Hindlimb muscle (tissue), 1 donor: ENCODE data around the gene TNNT2. TPM values are rescaled to one million over a fixed set of nuclear protein-coding genes. Genes with fewer than 3 reads are reported as not detected.

Experiments used
- DNase-seq: peaks from one replicate; pipeline ENCODE4 v3.0.0-alpha.2; 2013
- polyA plus RNA-seq: library from polyadenylated mRNA; unstranded; fragments of 120-200 nt; gene quantifications from one replicate; pipeline ENCODE4 v1.2.1, GENCODE V29; 2013; ENCODE audit not compliant: insufficient read length

The TNNT2 gene
- polyA plus RNA-seq, 1 donor, result 1,245 TPM

DNA sequence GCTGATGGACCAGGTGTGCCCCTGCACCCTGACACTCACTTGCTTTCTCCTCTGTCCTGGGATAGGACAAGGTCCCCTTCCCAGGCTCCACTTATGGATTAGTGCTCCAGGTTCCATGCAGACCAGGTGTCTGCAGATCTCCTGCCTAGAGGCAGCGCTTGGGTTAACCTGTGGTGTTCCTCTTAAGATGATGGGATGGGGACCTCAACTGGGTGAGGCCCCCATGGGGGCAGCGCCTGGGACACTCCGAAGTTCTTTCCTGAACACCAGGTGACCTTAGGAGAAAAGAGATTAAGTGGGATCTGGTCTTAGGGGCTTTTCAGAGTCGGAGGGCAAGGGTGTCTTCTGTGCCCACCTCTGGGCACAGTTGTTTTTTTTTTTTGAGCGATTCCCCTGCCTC lies 21.2 kb downstream of the TNNT2 start:
- DNase-seq, result no peak

DNA sequence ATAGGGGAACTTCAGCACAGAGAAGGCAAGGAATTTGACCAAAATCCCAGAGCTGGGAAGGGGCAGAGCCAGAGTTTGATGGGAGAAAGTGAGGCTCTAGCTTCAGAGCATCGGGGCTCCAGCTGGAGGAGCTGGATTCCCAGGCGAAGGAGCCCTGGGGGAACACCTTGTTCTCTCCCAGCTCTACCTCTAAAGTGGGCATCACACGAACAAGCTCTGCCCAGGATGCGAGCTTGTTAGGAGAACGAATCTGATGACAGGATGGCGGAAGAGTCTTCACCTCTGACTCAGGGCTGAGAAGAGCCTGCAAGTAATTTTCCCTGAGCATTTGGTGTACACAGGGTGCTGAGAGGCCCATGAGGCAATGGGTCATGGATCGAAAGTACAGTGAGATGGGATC lies 22.0 kb downstream of the TNNT2 start:
- DNase-seq, result no peak

DNA sequence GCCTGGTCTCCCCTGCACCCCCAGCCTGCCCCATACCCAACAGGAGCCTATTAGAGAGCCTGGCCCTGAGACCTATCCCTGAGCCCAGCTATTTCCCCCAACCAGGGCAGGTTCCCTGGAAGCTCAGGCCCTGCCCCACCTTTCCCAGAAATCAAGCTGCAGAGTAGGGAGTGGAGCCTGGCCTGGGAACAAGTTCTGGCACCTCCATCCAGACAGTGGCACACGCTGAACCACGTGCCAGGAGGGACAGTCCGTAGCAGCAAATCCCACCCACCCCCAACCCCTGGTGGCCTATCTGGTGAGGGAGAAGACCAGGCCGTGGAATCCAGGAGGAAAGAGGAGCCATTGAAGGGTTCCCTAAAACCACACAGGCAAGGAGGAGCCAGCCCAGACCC lies 22.6 kb downstream of the TNNT2 start:
- no peak for DNase-seq

DNA sequence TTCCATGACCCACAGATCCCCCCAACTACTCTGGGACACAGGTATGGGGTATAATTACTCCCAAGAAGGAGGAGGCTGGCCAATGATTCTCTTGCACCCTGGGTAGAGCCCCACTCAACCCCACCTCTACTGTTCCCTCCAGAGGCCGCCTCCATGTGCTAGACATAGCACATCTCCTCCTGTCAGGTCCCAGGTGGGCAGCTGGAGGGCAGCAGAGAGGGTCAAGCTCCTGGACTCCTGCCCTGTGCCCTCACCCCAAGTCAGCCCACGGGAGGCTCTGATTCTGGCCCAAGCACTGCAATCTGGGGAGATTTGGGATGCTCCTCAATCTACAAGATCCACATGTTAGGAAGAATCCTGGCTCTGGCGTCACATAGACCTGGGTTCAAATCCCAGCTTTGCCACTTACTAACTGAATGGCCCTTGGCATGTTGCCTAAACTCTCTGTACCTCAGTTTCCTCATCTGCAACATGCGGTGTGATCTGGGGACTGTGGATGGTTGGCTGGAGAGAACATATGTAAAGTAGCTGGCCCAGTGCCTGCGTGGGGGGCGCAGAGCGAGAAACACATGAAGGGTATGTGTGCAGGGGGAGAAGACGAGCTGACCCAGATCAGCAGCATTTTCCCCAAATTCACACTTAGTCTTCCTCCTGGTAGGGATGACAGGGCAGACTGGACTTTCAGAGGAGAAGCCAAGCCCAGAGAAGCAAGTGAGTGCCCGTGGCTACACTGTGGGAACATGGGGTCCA lies 23.2 kb downstream of the TNNT2 start:
- no peak for DNase-seq

DNA sequence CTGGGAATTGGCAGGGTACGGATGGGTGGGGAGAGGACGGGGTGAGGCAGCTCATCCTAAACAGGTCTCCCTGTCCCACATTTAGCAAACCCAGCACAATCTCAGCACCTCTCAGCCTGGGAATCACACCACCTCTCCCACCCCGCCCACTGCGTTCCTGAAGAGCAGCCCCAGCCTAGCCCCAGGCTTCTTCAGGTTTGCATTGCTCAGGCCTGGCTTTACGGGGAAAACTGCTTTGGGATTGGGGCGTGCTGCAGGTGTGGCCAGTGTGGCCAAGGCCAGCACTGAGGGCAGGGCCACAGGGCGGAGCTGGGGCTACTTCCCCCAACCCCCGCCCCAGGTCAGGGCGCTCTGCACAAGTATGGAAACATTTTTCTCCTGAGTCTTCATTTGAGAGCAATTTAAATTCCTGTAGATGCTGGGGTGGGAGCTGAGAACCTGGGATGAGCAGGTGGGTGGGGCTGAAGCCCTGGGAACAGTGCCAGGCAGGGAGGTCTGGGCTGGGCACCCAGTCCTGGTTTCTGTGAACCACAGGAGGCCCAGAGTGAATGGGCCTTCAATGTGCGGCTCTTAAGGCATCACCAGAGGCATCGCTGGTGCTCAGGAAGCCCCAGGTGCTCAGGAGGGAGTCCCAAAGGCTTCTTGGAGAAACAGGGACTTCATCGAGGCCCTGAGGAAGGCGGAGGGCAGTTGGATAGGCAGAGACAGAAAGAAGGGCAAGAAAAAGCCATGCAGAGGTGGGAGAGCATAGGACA lies 24.1 kb downstream of the TNNT2 start:
- no peak for DNase-seq

DNA sequence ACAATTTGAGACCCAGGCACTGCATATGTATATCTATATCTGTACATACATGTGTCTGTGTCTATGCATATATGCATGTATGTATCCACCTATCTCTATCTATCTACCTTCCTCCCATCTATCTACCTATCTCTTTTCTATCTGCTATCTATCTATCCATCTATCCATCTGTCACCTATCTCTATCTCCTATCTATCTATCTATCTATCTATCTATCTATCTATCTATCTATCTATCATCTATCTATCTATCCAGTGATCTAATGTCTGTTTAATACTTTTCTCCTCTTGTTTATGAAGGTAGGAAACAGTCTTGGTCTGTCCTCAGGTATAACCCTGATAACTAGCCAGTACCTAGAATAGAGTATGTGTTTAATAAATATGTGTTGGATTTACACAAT lies 25.9 kb downstream of the TNNT2 start:
- no peak for DNase-seq

DNA sequence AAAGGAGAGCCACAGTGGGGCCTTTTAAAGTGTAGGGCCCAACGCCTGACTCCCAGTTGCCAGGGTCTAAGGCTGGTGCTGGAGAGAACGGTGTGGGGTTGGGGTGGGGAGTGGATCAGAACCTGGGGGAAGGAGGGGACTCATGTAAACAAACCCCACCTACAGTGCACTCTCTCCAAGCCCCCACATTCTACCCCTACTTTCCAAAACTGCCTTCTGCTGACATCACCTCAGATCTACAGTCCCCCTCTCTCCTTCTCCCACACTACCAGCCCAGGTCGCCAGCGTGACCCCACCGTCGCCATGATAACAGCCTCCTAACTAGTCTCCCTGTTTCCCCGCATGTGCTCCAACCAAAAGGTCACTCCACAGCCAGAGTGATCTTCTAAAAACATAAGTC lies 26.6 kb downstream of the TNNT2 start:
- no peak for DNase-seq

DNA sequence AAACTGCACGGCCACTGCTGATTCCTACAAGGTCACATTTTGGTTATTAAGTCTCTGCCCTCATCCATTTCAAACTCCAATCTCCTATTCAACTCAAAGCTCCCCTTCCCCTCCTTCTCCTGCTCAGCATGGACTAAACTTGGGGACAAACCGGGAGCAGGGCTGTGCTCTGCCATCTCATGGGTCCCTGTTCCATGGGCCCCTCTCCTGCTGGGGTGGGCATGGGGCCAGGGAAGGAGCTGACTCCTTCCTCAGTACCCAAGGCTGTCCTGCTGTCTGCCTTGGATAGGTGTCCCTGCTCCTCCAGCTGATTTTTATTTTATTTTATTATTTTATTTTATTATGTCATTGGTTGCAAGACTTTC lies 27.1 kb downstream of the TNNT2 start:
- no peak for DNase-seq

DNA sequence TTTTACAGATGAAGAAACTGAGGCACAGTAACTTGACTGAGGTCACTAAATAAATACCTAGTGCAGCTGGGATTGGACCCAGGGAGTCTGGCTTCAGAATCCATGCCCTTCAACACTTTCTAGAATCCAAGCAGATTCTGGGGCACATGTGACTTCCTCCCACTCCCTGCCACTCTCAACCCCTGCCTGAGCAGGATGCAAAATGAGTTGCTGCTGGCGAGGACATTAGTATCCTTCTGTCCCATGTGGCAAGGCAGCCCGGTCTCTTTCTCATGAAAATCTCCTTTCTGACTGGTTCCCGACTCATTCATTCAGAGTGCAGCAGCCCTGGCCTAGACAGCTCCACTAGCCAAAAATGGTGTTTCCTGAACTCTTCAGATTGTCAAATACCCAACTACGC lies 28.4 kb downstream of the TNNT2 start:
- no peak for DNase-seq

DNA sequence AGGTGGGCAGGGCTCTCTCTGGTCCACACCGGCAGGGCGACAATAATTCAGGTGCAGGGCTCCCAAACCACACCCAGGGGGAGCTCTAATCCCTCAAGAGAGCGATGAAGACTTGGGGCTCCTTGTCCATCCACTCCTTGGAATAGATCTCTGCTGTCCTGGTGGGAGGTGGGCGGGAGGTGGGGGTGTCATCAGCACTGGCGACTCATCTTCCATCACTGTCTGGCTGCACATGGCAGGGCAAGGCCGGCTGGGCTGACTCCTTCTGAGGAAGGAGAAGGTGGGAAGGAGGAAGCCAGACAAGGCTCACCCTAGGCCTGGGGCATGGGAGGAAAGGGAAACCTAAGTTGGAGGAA lies 29.3 kb downstream of the TNNT2 start:
- no peak for DNase-seq

DNA sequence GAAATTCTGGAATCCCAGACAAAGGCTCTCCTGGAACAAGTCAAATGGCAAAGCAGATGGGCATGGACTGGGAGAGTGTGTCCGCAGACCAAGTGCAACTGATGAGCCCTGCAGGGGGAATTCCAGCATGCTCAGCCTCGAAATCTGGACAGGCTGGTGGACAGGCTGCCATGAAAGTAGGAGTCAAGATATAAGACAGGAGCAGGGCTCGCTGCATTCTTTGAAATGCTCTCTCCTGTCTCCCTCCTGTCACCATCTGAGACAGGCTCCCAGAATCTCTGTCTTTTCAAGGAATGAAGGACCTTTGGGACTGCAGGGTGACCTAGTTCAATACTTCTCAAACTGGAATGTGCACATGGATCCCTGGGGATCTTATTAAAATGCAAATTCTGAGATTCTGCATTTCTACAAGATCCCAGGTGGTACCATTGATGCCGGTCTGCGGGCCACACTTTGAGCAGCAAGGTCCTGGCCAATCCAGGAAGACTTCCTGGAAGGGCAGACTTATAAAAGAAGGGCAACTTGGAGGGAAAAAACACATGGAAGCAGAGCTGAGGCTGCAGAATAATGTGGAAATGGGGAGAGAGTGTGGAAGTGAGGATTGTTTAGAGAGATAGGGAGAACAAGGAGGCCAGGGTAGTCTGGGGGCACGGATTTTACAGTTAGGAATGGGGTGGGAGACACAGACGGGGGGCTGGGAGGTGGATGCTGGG lies 29.8 kb downstream of the TNNT2 start:
- no peak for DNase-seq

DNA sequence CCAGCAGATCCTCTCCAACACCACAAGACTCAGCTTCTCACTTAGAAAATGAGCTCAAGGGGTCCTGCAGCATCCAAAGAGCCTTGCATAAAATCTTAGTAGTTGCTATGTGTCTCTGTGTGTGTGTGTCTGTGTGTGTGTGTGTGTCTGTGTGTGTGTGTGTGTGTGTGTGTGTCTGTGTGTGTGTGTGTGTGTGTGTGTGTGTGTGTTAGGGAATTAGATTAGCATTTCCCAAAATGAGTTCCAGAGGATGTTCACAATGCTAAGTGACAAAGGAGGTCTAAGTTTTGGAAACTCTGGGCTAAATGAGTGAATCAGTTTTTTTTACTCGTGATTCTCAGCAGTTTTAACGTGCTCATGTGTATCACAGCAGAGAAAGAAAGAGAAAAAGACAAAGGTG lies 30.5 kb downstream of the TNNT2 start:
- DNase-seq, result no peak

DNA sequence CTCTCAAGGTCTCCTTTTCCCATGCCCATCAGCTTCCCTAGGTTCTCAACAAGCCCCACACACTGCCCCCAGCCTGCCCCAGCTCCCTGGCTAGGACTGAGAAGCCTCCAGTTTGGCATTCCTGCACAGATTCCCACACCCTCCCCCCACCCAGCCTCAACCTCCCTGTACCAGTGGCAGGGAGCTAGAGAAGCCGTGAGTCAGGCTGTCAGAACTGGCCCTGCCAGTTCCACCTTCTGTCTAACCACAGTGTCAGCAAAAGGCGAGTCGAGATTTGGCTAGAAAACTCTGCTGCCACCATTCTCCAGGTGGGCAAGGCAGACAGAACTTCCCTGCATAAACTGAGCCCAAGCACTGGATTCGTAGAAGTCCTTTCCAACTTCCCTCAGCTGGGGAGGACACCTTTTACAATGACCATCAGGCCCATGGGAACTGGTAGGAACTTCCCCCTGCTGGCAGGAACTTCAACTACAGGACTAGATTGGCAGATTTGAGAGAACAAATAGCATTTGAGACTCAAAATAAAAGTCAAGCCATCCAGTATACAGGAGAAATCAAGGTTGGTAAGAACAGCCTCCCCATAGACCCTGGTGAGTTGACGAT lies 31.0 kb downstream of the TNNT2 start:
- DNase-seq, result no peak

DNA sequence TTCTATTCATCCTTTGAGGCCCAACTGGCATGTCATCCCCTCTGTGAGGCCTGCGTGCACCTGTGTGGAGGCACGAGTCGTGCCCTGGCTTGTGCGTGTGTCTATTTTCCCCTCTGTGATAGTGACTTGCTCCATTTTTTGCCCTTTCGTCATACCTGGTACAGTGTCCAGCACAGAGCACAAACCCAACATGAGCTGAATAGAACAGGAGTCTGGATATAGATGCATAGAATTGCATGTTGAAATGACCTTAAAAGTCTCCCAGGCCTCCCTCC lies 32.5 kb downstream of the TNNT2 start:
- DNase-seq, result no peak

DNA sequence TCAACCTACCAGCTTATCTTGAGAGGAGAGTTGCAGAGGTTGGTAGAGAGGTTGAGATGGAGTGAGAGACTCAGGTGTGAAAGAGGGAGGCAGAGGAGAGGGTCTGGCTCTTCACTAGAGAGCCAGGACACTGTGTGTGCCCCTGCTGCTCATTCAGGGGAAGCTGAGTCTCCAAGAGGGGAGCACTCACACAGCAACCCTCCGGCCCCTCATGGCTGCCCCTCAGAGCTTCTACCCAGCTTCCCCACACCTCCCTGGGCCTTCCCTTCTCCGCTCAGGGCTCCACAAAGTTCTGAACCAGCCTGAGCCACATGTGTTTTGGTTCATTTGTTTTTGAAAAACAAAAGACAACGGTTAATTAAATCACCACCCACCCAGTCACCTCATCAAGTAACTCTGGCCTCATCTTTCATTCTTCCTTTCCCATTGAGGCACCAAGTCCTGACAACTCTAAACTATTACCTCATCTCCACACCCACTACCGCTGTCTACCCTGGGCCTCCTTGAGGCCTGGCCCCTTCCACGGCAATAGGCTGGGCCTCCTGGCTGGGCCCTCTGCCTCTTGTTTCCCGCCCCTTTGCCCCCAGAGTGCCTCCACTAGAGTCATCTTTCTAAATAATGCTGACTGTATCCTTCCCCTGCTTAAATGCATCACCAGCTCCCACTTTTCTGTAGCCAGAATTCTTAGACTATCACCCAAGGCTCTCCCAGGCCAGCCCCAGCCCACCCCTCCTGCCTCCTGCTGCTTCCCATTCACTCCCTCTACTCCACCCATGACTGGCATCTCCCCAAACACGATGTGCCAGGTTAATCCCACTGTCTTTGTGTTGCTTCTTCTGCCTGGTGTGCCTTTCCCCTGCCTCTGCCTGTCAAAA lies 33.0 kb downstream of the TNNT2 start:
- DNase-seq, result no peak

DNA sequence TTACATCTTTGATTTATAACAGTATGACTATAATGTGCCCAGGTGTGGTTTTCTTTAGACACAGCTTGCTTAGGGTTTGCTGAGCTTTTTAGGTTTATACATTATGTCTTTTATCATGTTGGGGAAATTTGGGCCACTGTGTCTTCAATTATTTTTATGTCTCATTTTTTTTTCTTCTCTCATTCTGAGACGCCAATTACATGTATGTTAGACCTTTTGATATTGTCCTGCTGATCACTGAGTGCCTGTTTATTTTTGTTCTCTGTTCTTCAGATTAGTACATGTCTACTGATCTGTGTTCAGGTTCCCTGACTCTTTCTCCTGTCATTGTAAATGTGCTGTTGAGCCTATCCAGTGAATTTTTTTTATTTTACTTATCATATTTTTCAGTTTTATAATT lies 36.1 kb downstream of the TNNT2 start:
- no peak for DNase-seq

DNA sequence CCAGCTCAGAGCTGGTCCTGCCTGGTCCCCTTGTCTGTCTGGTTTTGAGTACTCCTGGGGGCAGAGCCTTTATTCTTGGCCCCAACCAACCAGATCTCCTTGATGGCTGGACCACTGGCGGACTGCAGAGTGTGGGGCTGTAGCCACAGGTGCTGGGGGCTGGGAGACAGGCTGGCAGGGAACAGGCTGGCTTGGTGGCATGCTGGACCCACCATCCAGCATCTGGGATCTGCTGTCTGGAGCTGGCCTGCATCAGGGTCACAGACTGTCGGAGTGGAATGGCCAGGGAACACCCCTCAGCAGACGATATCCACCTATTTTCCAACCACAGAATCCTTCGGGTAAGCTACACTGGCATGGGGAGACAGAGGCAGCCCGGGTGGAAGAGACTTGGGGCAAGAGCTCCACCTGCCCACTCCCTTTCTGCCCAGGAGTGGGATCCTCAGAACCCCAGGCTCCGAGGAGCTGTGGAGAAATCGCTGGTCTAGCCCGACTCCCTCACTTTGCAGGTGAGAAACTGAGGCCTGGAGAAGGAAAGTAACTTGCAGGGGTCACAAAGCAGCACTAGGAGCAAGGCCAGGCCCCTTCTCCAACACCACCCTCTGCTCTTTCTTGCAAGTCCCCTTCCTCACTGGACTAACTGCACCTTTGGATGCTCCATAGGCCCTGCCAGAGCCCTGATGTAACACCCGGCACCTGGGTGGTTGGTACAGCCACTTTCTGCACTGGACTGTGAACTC lies 40.6 kb downstream of the TNNT2 start:
- DNase-seq, result no peak

DNA sequence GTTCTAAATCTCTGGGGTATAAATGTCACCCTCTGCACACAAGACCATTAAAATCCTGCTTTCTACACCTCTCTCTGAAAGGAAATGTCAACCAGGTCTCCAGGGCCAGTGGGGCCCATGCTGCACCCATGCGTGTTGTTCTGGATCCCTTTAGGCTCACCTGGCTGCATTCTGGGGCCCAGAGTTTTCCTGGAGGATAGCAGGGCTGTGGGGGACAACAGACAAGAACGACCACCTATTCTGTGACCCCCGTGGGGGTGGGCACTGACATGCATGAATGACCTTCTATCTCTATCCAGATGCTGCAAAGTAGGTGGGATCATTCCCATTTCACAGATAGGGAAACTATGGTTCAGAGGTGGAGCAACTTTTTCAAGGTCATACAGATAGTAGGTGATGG lies 41.6 kb downstream of the TNNT2 start:
- no peak for DNase-seq

DNA sequence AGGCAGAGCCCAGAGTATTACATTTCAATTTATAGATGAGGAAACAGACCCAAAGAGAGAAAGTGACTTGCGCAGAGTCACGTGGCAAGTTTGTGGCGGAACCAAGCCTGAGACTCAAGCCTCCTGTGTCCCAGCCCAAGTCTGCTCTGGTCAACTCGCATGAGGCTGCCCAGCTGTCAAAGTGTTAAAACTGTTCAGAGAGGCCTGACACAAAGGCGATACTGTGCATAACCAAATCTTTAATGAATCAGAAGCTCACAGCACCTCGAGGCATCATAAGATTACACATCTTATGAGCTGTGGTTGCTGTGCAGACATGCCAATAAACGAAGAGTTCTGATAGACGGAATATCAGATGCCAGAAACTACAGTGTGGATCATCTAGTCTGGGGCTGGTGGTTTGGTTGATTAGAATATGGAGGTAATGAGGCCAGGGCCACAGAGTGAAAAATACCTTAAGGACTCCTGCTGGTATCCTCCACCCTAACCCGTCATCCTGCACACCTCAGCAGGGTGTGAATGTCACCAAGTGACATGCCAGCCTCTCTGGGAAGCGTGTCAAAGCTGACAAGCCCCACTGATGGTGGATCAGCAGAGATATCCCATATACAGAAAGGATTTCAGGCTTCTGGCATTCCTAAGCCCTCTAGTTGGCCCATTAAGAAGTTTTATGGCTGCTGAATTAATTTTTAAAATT lies 42.2 kb downstream of the TNNT2 start:
- no peak for DNase-seq

DNA sequence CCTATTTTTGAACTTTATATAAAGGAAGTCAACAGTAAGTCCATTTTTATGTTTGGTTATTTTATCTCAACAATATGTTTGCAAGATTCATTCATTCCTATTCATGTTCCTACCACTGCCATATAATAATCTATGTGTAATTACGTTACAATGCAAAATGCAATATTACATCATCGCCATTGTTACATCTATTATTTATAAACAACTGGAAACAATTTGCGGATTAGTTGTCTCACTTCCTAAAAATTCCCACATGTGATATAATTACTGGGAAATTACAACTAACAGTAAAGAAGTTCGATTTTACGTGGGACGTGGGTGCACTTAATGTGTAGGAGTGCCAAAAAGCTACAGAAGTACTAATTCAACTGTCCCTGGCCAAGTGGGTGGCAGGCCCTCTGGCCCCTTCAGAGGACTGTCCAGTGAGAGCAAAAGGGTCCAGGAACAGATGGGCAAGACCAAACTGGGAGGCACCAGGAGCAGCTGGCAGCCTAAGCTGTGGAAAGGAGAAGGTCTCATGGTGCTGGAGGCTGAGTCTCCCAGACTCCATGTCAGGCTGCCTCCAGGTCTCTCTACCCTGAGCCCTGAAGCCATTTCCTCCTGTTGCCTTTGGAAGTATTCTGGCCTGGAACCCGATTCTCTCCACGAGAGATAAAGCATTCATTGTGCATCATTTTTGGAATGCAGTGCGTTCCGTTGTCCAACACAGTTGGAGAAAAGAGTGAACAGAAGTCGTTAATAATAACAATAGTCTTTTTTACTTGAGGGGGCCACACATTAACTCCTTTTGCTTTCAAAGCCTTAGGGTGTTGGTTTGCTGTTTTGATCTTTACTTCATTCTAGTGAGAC lies 42.9 kb downstream of the TNNT2 start:
- no peak for DNase-seq
